ENCODE results near the gene OR12D1. TPM values are rescaled to one million over a fixed set of nuclear protein-coding genes. Genes with fewer than 3 reads are reported as not detected.

OR12D1 gene
- polyA plus RNA-seq, 1 donor (not counting 4 experiments of a cell fraction or from before 2014, with no cell fraction given) = not detected

DNA sequence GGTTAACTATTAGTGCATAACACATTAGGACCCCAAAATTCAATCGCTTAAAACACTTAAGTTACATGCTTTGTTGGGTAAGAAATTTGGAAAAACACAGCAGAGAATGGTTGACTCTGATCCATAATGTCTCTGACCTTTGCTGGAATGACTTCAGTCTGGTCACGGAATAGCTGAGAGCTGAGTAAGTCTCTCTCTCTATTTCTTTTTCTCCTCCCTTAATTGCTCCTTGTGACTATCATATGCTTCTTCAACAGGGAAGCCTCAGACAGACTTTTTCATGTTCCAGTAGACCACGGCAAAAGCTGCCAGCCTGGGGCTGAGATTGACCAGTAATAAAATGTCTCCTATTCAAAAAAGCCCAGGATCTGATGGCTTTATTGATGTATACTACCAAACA, 4.8 kb downstream of the OR12D1 start:
- no peaks in the 10 kb centered on the region for H3K36me3 ChIP-seq (ENCODE audit: control insufficient read depth in 2 of 2, extremely low read depth in 1 of 2, insufficient read depth in 2 of 2, low read length in 2 of 2)
- no peaks in the 10 kb centered on the region for H3K27me3 ChIP-seq (ENCODE audit: control insufficient read depth, extremely low read depth, insufficient read depth, low read length)
- H3K79me2 ChIP-seq (ENCODE audit: control insufficient read depth, insufficient read depth, low read length) = no peaks in the 10 kb centered on the region
- no peaks in the 10 kb centered on the region for H3K4me1 ChIP-seq (ENCODE audit: control insufficient read depth, extremely low read depth, insufficient read depth, low read length)
- no peaks in the 10 kb centered on the region for H3K9me3 ChIP-seq (ENCODE audit: control insufficient read depth, low read depth, low read length)
- FAIRE-seq (no peak), DNase-seq (ENCODE audit: low read depth, low spot score) (no peak)
- no peaks in the 10 kb centered on the region for H3K9me1 ChIP-seq (ENCODE audit: control insufficient read depth, extremely low read depth, insufficient read depth, low read length)
- H3K9ac ChIP-seq (ENCODE audit: control insufficient read depth, extremely low read depth, insufficient read depth, low read length) = no peak overlapping the region
- no peak overlapping the region for H3K4me2 ChIP-seq (ENCODE audit: control insufficient read depth, extremely low read depth, insufficient read depth, low read depth, low read length)
- no peak overlapping the region for H3K27ac ChIP-seq (ENCODE audit: control insufficient read depth, insufficient read depth, low read length)
- dilution Hi-C loops (cut with MboI; ENCODE audit: extremely low pct_ligation_motif_present, low sequenced_read_pairs) = no loop called here
- TF ChIP-seq, protein P1, sequence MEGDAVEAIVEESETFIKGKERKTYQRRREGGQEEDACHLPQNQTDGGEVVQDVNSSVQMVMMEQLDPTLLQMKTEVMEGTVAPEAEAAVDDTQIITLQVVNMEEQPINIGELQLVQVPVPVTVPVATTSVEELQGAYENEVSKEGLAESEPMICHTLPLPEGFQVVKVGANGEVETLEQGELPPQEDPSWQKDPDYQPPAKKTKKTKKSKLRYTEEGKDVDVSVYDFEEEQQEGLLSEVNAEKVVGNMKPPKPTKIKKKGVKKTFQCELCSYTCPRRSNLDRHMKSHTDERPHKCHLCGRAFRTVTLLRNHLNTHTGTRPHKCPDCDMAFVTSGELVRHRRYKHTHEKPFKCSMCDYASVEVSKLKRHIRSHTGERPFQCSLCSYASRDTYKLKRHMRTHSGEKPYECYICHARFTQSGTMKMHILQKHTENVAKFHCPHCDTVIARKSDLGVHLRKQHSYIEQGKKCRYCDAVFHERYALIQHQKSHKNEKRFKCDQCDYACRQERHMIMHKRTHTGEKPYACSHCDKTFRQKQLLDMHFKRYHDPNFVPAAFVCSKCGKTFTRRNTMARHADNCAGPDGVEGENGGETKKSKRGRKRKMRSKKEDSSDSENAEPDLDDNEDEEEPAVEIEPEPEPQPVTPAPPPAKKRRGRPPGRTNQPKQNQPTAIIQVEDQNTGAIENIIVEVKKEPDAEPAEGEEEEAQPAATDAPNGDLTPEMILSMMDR (optimal IDR thresholded peaks at IDR 0.05 in 1 of 3, IDR thresholded peaks at IDR 0.05 in 1 of 3, conservative IDR thresholded peaks at IDR 0.05 in 1 of 3; ENCODE audit: extremely low read depth in 1 of 3, insufficient read depth in 2 of 3, low read length in 3 of 3) = no peak
- no peak for TF ChIP-seq EZH2 (IDR thresholded peaks at IDR 0.05; ENCODE audit: low read length)
- no peaks in the 10 kb centered on the region for H4K20me1 ChIP-seq (ENCODE audit: control insufficient read depth, extremely low read depth, insufficient read depth, low read length)
- no peak overlapping the region for H2AFZ ChIP-seq (ENCODE audit: control insufficient read depth, low read length)
- no peak overlapping the region for H3K4me3 ChIP-seq (ENCODE audit: control insufficient read depth in 2 of 3, extremely low read depth in 1 of 3, insufficient read depth in 2 of 3, low read depth in 1 of 3, low read length in 3 of 3)

GRCh38 chr6:29424168-29424567, 9.4 kb downstream of the OR12D1 start:
- no peak for FAIRE-seq

More at GRCh38 chr6:29424168-29424567, 9.4 kb downstream of the OR12D1 start:
- no peak overlapping the region for H2AFZ ChIP-seq (ENCODE audit: control insufficient read depth, low read length)
- H3K27ac ChIP-seq (ENCODE audit: control insufficient read depth, insufficient read depth, low read length) = no peak overlapping the region
- no peaks in the 10 kb centered on the region for H3K36me3 ChIP-seq (ENCODE audit: control insufficient read depth in 2 of 2, extremely low read depth in 1 of 2, insufficient read depth in 2 of 2, low read length in 2 of 2)
- H4K20me1 ChIP-seq (ENCODE audit: control insufficient read depth, extremely low read depth, insufficient read depth, low read length) = no peaks in the 10 kb centered on the region
- no peak overlapping the region for H3K9ac ChIP-seq (ENCODE audit: control insufficient read depth, extremely low read depth, insufficient read depth, low read length)
- no peaks in the 10 kb centered on the region for H3K79me2 ChIP-seq (ENCODE audit: control insufficient read depth, insufficient read depth, low read length)
- TF ChIP-seq EZH2 (IDR thresholded peaks at IDR 0.05; ENCODE audit: low read length) = no peak
- TF ChIP-seq, protein P1 (optimal IDR thresholded peaks at IDR 0.05 in 1 of 3, IDR thresholded peaks at IDR 0.05 in 1 of 3, conservative IDR thresholded peaks at IDR 0.05 in 1 of 3; ENCODE audit: extremely low read depth in 1 of 3, insufficient read depth in 2 of 3, low read length in 3 of 3) = no peak
- no peak overlapping the region for H3K4me3 ChIP-seq (ENCODE audit: control insufficient read depth in 2 of 3, extremely low read depth in 1 of 3, insufficient read depth in 2 of 3, low read depth in 1 of 3, low read length in 3 of 3)
- dilution Hi-C loops (cut with MboI; ENCODE audit: extremely low pct_ligation_motif_present, low sequenced_read_pairs) = no loop called here
- no peaks in the 10 kb centered on the region for H3K9me1 ChIP-seq (ENCODE audit: control insufficient read depth, extremely low read depth, insufficient read depth, low read length)
- H3K4me1 ChIP-seq (ENCODE audit: control insufficient read depth, extremely low read depth, insufficient read depth, low read length) = no peaks in the 10 kb centered on the region
- H3K27me3 ChIP-seq (ENCODE audit: control insufficient read depth, extremely low read depth, insufficient read depth, low read length) = no peaks in the 10 kb centered on the region
- H3K9me3 ChIP-seq (ENCODE audit: control insufficient read depth, low read depth, low read length) = no peaks in the 10 kb centered on the region
- no peak overlapping the region for H3K4me2 ChIP-seq (ENCODE audit: control insufficient read depth, extremely low read depth, insufficient read depth, low read depth, low read length)
- no peak for DNase-seq (ENCODE audit: low read depth, low spot score)

All from keratinocyte (primary cell).